SU-DHL-6 (cell line): Measurements from ENCODE around the gene DUSP5.

Experiments
- H2AFZ ChIP-seq: fragments of 200-600 bp; sonication (generic); 2 replicates; pipeline ENCODE4 v1.6.1; 2014; ENCODE audit warnings: low read depth, mild to moderate bottlenecking, moderate library complexity, mixed read lengths, antibody characterized with exemption, low read length; ENCODE audit not compliant: severe bottlenecking
- H3F3A ChIP-seq: fragments of 200-600 bp; shearing (Covaris generic); 2 replicates; pipeline ENCODE4 v1.6.0; 2016; ENCODE audit warnings: antibody characterized with exemption, mild to moderate bottlenecking; ENCODE audit not compliant: insufficient read depth
- H3K27ac ChIP-seq: fragments of 200-600 bp; sonication (generic); 2 replicates; pipeline ENCODE4 v1.5.1; 2016; ENCODE audit warnings: low read depth, mild to moderate bottlenecking, low read length, moderate library complexity, mixed read lengths
- H3K27me3 ChIP-seq: fragments of 200-600 bp; sonication (generic), shearing (Covaris generic); 2 replicates; pipeline ENCODE4 v1.6.0; 2014; ENCODE audit warnings: mild to moderate bottlenecking, low read length
- H3K36me3 ChIP-seq: fragments of 200-600 bp; sonication (generic); 2 replicates; pipeline ENCODE4 v1.6.1; 2014; ENCODE audit warnings: mild to moderate bottlenecking, low read length, mixed read lengths
- H3K4me2 ChIP-seq: fragments of 300-600, 200-600 bp; shearing (Covaris generic), sonication (generic); 2 replicates; pipeline ENCODE4 v1.6.0; 2014; ENCODE audit warnings: low read length, low read depth, mild to moderate bottlenecking; ENCODE audit not compliant: poor library complexity, severe bottlenecking
- H3K4me3 ChIP-seq: fragments of 200-600 bp; sonication (generic); 2 replicates; pipeline ENCODE4 v1.5.1; 2014; ENCODE audit warnings: antibody characterized with exemption, low read length, mild to moderate bottlenecking, mixed read lengths; ENCODE audit not compliant: insufficient read depth, poor library complexity, severe bottlenecking
- H3K79me2 ChIP-seq: fragments of 200-600 bp; sonication (generic); 2 replicates; pipeline ENCODE4 v1.6.1; 2014; ENCODE audit warnings: mild to moderate bottlenecking, low read length, moderate library complexity; ENCODE audit not compliant: insufficient read depth
- H3K9ac ChIP-seq: fragments of 200-600 bp; sonication (generic); 2 replicates; pipeline ENCODE4 v1.7.0; 2014; ENCODE audit warnings: mild to moderate bottlenecking, low read length
- H3K9me2 ChIP-seq: fragments of 200-600 bp; sonication (generic); replicated peaks from 2 replicates; pipeline ENCODE4 v1.6.1; 2014; ENCODE audit warnings: low read length; ENCODE audit not compliant: insufficient read depth
- H3K9me3 ChIP-seq: fragments of 200-600 bp; sonication (generic); 2 replicates; pipeline ENCODE4 v1.6.1; 2014; ENCODE audit warnings: low read length, mixed read lengths; ENCODE audit not compliant: insufficient read depth
- H4K20me1 ChIP-seq: fragments of 200-600 bp; sonication (generic); 2 replicates; pipeline ENCODE4 v1.6.1; 2014; ENCODE audit warnings: low read depth, mild to moderate bottlenecking, antibody characterized with exemption, low read length, moderate library complexity, mixed read lengths
- CTCF ChIP-seq: fragments of 200-600 bp; sonication (generic); IDR thresholded peaks from one replicate; pipeline ENCODE4 v1.5.1; 2017; ENCODE audit warnings: antibody characterized with exemption, mild to moderate bottlenecking, low read length, moderate library complexity; ENCODE audit not compliant: insufficient read depth, poor library complexity, severe bottlenecking
- EZH2phosphoT487 ChIP-seq: fragments of 200-600 bp; sonication (generic), shearing (Covaris generic); conservative IDR thresholded peaks from 2 replicates; pipeline ENCODE4 v1.6.1; 2018; ENCODE audit warnings: mild to moderate bottlenecking, antibody characterized with exemption, low read length, moderate library complexity, mixed read lengths

The DUSP5 gene

GRCh38 chr10:110546499-110547110 lies 48.9 kb downstream of the DUSP5 start:
- Histone ChIP-seq H3K9ac (no peak overlapping the region), H3K27ac (no peak overlapping the region), H3F3A (no peaks in the 10 kb centered on the region), H3K27me3 (no peaks in the 10 kb centered on the region), H3K79me2 (no peaks in the 10 kb centered on the region), H4K20me1 (no peaks in the 10 kb centered on the region), H2AFZ (no peak overlapping the region), H3K4me3 (no peak overlapping the region), H3K36me3 (no peaks in the 10 kb centered on the region), H3K9me2 (no peaks in the 10 kb centered on the region), H3K4me2 (no peak overlapping the region), H3K9me3 (no peaks in the 10 kb centered on the region)
- TF ChIP-seq CTCF (no peak), EZH2phosphoT487 (no peak)

GRCh38 chr10:110547139-110547761 lies 49.5 kb downstream of the DUSP5 start:
- Histone ChIP-seq H3K9me2 (no peaks in the 10 kb centered on the region), H3K9me3 (no peaks in the 10 kb centered on the region), H3K36me3 (no peaks in the 10 kb centered on the region), H3K4me3 (no peak overlapping the region), H3K4me2 (no peak overlapping the region), H4K20me1 (no peaks in the 10 kb centered on the region), H3F3A (no peaks in the 10 kb centered on the region), H2AFZ (no peak overlapping the region), H3K27me3 (no peaks in the 10 kb centered on the region), H3K9ac (no peak overlapping the region), H3K79me2 (no peaks in the 10 kb centered on the region), H3K27ac (no peak overlapping the region)
- TF ChIP-seq EZH2phosphoT487 (no peak), CTCF (peak; percentile 77)

GRCh38 chr10:110548002-110548401 lies 50.3 kb downstream of the DUSP5 start:
- Histone ChIP-seq H3K27me3 (no peaks in the 10 kb centered on the region), H2AFZ (no peak overlapping the region), H3K9me2 (no peaks in the 10 kb centered on the region), H3K9ac (no peak overlapping the region), H3F3A (no peaks in the 10 kb centered on the region), H3K4me3 (no peak overlapping the region), H3K27ac (no peak overlapping the region), H4K20me1 (no peaks in the 10 kb centered on the region), H3K36me3 (no peaks in the 10 kb centered on the region), H3K79me2 (no peaks in the 10 kb centered on the region), H3K4me2 (no peak overlapping the region), H3K9me3 (no peaks in the 10 kb centered on the region)
- TF ChIP-seq EZH2phosphoT487, result no peak
- TF ChIP-seq CTCF, result no peak
